HuH-7.5 (cell line): ENCODE results near the gene RNU1-4.
"Not testable (repeated sequence)": the region's sequence is repeated elsewhere in the genome, so short reads cannot be mapped to it uniquely, and the experiment has no call there.

Experiments used
- DNase-seq: peaks from one replicate; pipeline ENCODE4 v3.0.0; 2011; ENCODE audit warnings: low spot score

Gene RNU1-4

DNA sequence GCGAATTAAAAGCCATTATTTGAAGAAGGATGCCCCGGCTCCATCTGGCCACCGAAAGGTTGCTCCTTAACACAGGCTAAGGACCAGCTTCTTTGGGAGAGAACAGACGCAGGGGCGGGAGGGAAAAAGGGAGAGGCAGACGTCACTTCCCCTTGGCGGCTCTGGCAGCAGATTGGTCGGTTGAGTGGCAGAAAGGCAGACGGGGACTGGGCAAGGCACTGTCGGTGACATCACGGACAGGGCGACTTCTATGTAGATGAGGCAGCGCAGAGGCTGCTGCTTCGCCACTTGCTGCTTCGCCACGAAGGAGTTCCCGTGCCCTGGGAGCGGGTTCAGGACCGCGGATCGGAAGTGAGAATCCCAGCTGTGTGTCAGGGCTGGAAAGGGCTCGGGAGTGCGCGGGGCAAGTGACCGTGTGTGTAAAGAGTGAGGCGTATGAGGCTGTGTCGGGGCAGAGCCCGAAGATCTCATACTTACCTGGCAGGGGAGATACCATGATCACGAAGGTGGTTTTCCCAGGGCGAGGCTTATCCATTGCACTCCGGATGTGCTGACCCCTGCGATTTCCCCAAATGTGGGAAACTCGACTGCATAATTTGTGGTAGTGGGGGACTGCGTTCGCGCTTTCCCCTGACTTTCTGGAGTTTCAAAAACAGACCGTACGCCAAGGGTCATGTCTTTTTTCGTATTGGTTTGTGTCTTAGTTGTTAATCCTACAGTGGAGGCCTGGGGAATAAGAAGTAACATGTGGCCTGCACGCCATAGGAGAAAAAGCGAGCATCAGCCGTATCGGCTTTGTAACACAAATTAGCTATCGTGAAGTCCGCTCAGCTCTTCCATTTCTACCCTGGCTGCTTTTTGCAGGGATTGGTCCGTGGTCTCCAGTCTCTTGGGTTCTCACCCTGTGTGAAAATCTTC is at the start of gene RNU1-4:
RNU1-4 (plus strand) TSS at position 470 of the 918 bp plus-strand sequence.
- not testable (repeated sequence) for DNase-seq

DNA sequence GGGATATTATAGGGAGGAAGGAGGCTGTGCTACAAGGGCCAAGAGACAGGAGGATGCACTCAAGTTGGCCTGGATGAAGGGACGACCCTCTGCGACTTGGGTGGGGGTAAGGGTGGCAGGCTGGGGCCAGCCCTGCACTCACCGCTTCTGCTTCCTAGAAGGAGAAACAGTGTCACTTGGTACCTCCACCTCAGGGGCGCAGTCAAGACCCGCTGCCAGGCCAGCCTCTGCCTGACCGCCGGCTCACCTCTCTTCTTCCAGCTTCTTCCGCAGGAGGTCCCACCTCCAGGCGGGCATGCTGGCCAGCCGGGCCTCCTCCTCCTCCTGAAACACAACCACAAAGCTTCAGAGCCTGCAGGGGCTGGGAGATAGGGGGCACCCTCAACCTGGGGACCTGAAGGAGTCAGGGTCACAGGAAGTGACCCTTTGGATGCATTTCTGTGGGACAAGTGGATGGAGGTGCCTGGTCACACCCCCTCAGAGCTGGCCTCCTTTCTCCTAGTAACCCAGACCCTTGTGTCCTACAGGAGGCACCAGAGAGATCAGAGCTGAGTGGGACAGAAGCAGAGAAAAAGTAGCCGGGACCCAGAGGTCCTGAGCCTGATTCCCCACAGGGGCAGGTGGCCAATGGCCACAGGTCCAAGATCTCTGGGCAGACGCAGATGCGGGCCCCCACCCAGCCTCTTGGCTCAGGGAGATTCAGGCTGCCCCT is 49.2 kb upstream of the RNU1-4 start:
- not testable (repeated sequence) for DNase-seq

DNA sequence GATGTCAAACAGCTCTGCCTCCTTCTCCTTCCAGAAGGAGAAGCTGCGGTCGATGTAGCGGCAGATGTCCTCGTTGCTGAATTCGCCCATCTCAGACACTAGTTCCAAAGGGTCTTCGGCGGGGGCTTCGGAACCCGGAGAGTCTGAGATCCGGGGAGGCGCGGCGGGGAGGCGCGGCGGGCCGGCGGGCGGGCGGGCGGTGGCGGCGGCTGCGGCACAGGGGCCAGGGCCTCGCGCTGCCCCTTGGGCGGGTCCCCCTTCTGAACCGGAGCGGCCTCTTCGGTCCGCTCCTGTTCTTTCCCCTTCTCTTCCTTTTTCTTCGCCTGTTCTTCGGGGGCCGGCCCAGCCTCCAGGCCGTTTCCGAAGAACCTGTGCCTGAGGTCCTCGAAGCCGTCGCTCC is 48.0 kb upstream of the RNU1-4 start:
- DNase-seq, result not testable (repeated sequence)

DNA sequence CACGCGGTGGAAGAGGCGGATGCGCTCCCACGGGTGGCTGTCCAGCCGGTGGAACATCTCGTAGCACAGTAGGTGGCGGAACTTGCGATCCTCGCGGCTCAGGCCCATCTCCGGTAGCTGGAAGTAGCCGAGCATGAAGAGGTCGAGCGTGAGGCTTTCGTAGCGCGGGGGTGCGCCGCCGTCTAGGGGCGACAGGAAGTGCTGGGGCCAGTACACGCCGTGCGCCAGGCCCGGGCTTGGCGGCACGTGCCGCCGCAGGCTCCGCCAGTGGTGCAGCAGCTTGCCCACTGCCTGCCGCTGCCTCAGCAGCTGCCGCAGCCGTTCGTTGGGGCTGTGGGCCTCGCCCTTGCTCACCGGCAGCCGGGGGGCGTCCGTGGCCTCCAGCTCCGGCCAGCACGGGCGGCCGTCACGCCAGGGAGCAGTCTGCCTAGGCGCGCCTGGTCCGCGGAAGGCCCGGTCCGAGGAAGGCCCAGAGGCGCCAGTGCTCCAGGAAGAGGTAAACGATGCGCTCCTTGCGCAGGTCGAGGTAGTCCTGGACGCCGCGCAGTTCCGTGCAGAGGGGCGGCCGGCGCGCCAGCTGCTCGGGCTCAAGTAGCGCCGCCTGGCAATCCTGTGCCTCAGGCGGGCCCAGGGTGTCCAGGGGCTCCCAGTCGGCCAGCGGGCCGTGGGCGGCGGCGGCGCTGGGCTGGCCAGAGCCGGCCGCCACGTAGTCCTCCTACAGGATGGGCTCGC is 47.4 kb upstream of the RNU1-4 start:
- DNase-seq, result not testable (repeated sequence)

DNA sequence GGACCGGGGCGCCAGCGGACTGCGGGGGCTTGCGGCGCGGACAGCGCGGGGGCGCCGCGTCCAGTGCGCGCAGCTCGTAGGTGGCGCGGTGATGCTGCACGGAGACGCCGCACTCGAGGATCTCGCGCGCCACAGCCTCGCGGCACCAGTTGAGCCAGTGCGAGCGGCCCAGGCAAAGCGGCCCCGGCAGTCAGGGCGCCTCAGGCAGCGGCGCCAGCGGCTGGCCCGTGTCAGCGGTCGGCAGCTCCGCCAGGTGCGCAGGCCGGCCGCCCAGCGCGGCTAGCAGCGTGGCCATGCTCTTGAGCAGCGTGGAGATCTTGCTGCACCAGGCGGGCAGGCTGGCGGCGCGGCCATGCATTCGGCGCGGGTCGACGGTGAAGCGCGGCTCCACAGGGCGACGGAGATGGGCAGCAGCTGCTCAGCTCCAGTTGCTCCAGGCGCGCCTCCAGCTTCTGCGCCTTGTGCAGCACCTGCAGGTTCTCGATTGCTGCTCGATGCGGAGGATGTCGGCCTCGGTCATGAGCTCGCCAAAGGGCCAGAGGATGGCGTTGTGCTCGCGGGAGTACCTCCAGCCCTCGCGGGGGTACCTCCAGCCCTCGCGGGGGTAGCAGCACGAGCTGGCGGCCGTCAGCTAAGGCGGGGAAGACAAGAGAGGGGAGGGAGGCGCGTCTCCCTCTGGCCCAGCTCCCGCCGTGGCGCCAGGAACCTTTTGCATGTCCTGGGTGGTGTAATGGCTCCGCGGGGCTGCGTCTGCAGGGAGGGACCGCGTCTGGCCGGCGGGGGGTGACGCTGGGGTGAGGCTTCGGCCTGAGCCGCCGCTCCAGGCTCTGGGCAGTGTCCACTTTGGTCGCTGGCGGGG is 46.6 kb upstream of the RNU1-4 start:
- DNase-seq, result not testable (repeated sequence)

DNA sequence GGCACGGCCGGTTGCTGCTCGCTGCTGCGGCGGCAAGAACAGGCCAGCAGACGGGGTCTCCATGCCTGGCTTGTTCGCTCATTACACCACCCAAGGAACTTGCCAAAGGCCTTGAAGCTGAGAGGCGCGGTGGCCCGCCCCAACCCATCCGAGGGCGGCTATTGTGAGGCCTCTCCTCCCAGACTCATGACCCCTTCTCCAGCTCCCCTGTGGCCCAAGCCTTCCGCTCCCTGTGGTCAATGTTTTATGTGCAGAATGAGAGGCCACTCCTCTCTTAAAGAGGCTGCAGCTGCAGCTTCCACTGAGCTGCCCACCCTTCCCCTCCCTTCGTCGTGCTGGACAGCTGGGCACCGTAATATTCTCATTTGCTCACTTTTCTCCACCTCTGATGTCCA is 46.0 kb upstream of the RNU1-4 start:
- not testable (repeated sequence) for DNase-seq

DNA sequence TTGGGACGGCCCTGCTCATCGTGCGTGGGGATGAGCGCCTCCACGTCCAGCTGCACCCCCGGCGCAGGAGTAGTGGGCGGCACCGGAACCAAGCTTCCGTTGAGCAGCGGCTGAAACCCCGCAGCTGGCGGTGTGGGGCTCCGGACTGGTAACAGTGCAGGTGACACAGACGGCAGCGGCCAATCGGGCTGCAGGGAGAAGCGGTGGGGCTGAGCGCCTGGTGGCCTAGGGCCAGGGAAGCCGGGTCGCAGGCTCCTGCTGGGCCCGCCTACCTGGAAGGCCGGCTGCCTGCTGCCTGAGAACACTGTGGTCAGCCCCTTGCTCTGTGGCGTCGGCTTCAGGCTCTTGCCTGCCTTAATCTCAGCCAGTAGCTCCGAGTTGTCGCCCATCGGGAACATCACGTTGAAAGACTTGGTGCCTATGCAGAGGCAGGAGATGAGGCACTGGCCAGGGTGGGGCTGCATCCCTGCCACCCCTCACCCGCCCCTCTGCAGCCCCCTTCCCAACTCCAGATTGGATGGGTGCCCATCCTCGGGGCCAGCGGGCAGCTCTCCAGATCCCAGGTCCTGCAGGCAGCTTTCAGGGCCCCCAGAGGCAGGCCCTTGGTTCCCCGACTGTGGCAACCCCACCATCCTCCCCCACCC is 43.7 kb upstream of the RNU1-4 start:
- DNase-seq, result not testable (repeated sequence)

DNA sequence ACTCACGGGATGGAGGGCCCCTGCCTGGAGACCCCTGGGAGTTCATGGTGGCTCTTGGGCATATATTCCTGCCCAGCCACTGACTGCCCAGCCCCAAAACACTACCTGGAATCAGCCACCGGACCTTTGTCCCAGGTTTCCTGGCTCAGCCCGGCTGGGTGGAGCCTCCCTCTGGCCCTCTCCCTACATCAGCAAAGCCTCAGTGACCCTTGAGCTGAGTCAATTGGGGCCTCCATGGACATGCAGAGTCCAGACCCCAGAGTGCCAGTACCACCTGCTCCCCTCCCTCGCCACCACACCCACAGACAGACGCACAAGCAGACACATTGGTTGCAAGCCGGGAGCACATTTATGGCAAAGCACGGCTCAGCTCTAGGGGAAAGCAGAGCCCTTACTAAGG is 43.2 kb upstream of the RNU1-4 start:
- DNase-seq, result not testable (repeated sequence)

DNA sequence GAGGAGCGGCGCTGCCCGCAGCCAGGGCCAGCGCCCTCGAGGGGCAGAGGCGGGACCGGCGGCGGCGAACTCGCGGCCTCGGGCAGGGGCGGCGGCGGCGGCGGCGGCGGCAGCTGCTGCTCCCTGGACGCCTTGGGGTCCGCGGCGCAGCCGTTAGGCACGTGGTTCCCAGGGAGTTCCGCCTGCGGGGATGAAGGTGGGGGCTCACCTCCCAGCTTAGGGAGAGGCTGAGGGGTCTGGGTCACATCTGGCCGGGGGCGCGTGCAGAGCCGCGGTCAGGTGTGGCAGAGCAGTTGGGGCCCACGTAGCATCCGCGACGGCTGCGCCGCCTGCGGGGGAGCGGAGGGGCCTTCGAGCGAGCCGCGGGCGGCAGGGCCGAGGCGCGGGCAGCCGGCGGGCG is 40.9 kb upstream of the RNU1-4 start:
- DNase-seq, result not testable (repeated sequence)

DNA sequence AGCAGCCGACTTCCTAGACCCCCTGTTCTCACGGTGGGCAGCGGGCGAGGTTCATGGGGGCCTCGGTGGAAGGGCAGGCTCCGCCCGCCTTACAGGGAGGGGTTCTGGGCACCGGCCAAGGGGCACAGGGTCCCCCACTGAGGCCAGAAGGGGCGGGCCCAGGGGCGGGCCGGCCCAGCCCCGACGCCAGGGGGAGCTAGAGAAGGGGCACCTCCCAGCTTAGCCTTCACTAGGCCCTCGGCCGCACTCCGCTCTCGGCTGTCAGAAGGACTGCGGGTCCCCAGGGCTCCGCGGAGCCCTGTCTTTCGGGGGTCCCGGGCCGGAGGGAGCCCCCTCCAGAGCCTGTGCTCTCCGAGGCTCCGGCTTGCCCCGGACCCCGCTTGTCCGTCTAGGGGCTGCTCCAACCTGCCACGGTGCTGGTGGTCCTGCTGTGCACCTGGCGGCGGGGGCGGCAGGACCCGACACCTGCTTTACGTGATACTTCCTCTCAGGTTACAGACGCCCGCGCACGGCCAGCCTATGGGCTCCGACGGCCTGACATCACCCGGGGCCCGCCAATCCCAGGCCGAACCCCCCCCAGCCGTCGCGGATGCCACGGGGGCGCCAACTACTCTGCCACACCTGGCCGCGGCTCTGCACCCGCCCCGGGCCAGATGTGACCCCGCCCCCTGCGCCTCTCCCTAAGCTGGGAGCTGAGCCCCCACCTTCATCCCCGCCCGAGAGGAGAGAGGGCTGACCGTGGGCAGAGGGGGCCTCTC is 40.0 kb upstream of the RNU1-4 start:
- not testable (repeated sequence) for DNase-seq

DNA sequence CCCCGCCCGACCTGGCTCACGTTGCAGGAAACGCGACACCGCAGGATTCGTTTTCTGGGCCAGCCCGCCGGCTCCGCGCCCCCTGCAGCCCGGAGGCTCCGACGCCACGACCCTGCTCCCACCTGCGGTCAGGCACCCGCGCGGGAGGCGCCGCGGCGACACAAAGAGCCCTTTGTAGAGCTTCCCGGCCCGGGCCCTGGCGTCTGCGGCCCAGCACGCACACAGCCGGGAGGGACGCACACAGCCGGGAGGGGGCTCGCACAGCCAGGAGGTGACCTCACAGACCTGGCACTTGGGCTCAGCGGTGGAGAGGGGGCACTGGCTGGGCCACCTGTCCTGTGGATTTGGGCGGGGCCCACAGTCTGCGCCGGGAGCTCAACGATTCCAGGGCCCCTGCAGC is 39.1 kb upstream of the RNU1-4 start:
- not testable (repeated sequence) for DNase-seq

DNA sequence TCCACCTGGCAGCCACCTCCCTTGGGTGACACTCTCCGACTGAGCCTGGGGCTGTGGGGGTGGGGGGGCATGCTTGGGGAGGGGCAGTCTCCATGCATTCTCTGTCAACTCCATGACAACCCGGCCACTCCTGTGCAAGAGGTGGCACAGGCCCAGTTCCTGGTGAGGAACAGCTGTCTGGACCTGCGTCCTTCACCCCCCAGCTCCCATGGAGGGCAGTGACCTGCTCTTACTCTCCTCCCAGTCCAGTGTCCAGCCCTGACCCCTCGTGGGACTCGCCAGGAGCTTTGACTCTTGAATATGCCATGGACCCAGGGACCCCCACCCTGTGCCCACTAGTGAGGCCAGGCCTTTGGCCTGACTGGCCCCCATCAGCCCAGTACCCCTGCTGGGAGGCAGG is 38.0 kb upstream of the RNU1-4 start:
- not testable (repeated sequence) for DNase-seq

DNA sequence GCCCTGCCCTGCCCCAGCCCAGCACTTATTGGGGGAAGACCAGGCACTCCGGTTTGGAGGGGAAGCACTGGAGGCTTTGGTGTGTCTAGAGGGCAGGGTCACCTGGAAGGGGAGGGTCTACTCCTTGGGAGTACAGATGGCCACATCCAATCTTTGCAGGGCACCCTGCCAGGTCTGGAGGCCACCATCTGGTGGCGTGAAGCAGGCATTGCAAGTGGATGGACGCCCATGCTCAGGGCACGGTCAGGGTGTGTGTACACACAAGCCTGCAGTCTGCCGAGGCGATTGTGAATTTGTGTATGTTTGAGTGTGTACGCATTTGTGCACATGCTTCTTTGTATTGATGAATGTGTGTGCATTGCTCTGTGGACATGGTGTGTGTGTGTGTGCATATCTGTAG is 37.2 kb upstream of the RNU1-4 start:
- not testable (repeated sequence) for DNase-seq

DNA sequence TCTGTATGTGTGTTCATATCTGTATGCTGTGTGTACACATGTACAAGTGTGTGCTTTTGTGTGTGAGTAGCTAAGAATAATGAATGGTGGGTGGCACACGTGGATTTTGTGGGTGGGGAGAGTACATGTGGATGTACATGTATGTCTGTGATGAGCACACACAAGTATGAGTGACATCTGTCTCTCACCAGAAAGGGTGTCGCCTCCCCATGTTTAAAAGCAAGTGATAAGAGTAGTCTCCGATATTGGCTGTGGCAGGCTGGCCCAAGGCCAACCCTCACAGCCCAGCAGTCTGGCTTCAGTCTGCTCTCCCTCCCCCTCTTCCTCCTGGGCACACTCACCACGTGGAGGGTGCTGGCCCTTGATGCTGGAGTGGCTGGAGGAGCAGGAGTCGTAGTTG is 36.7 kb upstream of the RNU1-4 start:
- DNase-seq, result not testable (repeated sequence)

DNA sequence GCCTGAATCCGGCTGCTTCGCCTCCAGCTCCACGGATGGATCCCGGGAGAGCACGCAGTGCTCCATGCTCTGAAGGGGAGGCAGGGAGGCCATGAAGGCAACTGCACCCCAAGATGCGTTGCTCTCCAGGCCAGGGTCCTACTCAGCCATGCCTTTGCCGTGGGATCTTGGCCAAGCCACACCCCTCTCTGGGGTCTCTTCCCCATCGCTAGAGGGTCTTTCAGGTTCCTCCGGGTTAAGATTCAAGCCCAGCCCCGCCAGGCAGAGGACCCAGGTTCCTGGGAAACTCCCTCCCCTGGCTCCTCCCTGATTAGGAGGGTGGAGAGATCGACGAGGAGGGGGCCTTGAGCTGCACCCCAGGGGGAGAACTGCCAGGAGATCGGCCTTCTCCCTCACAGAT is 36.2 kb upstream of the RNU1-4 start:
- DNase-seq, result not testable (repeated sequence)

DNA sequence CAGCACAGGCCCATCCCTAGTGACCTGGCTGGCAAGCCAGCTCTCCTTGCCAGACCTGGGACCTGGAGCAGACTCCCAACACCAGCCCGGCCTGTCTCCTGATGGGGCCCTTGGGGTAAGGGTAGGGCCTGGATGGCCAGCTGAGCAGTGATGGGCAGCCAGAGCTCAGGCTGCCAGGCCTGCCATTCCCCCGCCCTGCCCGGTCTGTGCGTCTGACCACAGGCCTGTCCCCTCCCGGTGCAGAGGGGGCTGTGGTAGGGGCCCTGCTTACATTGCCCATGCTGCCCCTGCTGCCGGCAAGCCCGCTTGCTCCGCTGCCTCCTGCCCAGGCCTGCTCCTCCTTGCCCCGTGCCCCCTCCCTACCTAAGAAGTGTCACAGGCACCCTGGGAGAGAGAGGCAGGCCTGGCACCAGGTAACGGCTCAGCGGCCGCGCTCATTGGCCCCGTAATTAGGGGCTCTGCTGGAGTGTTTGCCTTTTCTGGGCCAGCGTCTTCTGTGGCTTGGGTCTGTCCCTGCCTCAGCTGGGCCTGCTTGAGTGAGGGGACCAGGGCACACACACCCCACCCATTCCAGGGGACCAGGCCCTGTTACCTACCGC is 35.7 kb upstream of the RNU1-4 start:
- DNase-seq, result not testable (repeated sequence)

DNA sequence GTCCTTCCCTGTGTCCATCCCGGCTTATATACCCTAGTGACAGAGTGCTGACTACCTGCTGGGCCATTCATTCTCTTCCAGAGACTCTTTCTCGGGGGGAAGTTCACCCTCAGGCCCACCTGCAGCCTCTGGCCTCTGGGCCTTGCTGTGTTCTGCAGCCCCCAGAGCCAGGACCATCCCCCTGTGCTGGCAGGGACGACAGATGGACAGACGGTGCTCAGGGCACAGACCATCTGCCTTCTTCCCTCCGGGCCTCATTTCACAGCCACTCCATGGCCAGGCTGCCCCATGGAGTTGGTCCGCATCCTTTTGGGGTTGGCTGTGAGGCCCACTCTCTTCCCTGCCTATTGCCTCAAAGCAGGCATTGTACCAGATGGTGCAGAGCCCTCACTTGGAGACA is 34.0 kb upstream of the RNU1-4 start:
- DNase-seq, result not testable (repeated sequence)

DNA sequence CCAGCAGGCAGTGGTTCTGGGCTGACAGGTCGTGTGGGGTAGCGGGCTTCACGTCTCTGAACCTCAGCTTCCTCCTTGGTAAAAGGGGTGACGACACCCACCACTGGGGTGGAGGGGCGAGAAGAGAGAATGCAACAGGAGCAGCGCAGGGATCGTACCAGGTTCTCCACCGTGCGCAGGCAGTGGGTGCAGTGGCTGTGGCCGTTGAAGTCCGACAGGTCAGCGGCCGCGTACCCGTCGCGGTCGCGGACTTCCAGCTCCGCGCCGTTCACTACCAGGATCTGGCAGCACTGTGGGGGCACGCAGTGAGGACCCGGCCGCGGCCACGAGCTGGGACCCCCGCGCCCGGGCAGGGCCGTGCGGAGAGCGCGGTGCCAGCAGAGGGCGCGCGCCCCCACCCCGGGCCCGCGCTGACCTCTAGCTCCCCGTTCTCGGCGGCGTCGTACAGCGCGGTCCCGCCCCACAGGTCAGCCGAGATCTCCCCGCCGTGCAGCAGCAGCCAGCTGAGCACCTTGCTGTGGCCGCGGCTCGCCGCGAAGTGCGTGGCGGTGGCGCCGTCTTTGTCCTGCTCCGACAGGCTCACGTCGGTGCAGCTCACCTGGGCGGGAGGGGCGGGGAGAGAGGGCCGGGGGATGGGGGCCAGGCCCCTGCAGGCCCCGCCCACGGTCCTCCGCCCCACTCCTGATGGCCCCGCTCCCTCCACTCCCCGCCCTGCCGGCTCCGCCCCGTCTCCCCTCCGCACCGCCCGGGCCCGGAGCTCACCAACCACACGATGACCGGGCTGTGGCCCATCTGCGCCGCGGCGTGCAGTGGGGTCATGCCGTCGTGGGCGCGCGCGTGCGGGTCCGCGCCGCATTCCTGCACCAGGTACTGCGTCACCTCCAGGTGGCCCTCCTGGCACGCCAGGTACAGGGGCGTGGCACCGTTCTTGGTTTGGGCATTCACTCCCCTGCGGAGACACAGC is 32.9 kb upstream of the RNU1-4 start:
- DNase-seq, result peak; percentile 24
